Calu3 (cell line): ENCODE data around the gene KCNIP4. TPM values are rescaled to one million over a fixed set of nuclear protein-coding genes. Genes with fewer than 3 reads are reported as not detected.

Source experiments
- BruUV-seq: library from RNA; stranded (reverse); fragments of 400-500 nt; replicated peaks from 2 replicates; lab custom pipeline; 2021; lab: Mats Ljungman, UMichigan
- CTCF ChIA-PET: fragments of 300-600 bp; sonication (Branson Sonifier 250); formaldehyde crosslinking; loops from one replicate; lab custom pipeline; 2022; ENCODE audit warnings: antibody characterized with exemption; lab: Charles Lee
- DNase-seq: peaks from one replicate; pipeline ENCODE4 v3.0.0; 2022
- H3K27ac Mint-ChIP-seq: one replicate; pipeline ENCODE4 v1.8.0; 2022; ENCODE audit warnings: mixed read lengths; ENCODE audit not compliant: unreplicated experiment
- H3K27me3 Mint-ChIP-seq: one replicate; pipeline ENCODE4 v1.8.0; 2022; ENCODE audit warnings: mixed read lengths; ENCODE audit not compliant: unreplicated experiment
- H3K36me3 Mint-ChIP-seq: one replicate; pipeline ENCODE4 v1.8.0; 2022; ENCODE audit warnings: mild to moderate bottlenecking, moderate library complexity, mixed read lengths; ENCODE audit not compliant: insufficient read depth, unreplicated experiment
- H3K4me1 Mint-ChIP-seq: one replicate; pipeline ENCODE4 v1.8.0; 2022; ENCODE audit warnings: mild to moderate bottlenecking, low read depth, mixed read lengths; ENCODE audit not compliant: unreplicated experiment
- H3K4me3 Mint-ChIP-seq: one replicate; pipeline ENCODE4 v1.8.0; 2022; ENCODE audit warnings: mild to moderate bottlenecking, low read depth, moderate library complexity, mixed read lengths; ENCODE audit not compliant: unreplicated experiment
- H3K9me3 Mint-ChIP-seq: one replicate; pipeline ENCODE4 v1.8.0; 2022; ENCODE audit warnings: low read depth, mixed read lengths; ENCODE audit not compliant: unreplicated experiment
- intact Hi-C: fragments of 100-400 bp; cut with micrococcal nuclease; formaldehyde crosslinking; loops from one replicate; pipeline ENCODE4 v1.10.0; 2022; ENCODE audit not compliant: unreplicated experiment
- total RNA-seq: library from RNA; stranded (reverse); gene quantifications from 2 replicates; pipeline ENCODE4 v1.2.3, GENCODE V29; 2022
- TF ChIP-seq, protein P1 (sequence below): fragments of 200-600 bp; IDR thresholded peaks from one replicate; pipeline ENCODE4 v1.8.0; 2022; ENCODE audit warnings: antibody characterized with exemption; ENCODE audit not compliant: unreplicated experiment

Gene KCNIP4
- total RNA-seq, 1 experiment from 2014 or later: not detected

DNA sequence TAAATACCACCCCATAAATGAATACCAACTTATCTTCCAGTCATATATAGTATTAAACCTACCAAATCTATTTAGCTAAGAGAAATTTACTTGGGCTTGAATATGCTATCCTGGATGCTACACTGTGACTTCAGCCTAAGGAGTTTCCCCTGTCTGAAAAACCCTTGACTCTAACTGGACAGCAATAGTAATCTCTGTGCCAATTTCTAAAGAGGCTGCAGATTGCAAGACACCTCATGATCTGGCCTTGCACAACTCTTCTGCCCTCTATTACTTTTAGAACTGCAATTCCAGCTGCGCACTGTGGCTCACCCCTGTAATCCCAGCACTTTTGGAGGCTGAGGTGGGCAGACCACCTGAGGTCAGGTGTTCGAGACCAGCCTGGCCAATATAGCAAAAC is 371.5 kb downstream of the KCNIP4 start:
- DNase-seq: no peak
- no peaks in the 10 kb centered on the region for H3K4me1 Mint-ChIP-seq
- H3K36me3 Mint-ChIP-seq: no peaks in the 10 kb centered on the region
- no peak overlapping the region for H3K27ac Mint-ChIP-seq
- no peak overlapping the region for H3K4me3 Mint-ChIP-seq
- CTCF ChIA-PET: no interaction called here
- TF ChIP-seq, protein P1, sequence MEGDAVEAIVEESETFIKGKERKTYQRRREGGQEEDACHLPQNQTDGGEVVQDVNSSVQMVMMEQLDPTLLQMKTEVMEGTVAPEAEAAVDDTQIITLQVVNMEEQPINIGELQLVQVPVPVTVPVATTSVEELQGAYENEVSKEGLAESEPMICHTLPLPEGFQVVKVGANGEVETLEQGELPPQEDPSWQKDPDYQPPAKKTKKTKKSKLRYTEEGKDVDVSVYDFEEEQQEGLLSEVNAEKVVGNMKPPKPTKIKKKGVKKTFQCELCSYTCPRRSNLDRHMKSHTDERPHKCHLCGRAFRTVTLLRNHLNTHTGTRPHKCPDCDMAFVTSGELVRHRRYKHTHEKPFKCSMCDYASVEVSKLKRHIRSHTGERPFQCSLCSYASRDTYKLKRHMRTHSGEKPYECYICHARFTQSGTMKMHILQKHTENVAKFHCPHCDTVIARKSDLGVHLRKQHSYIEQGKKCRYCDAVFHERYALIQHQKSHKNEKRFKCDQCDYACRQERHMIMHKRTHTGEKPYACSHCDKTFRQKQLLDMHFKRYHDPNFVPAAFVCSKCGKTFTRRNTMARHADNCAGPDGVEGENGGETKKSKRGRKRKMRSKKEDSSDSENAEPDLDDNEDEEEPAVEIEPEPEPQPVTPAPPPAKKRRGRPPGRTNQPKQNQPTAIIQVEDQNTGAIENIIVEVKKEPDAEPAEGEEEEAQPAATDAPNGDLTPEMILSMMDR: no peak
- intact Hi-C loops: no loop called here
- peaks cover 10% of the 10 kb centered on the region for H3K27me3 Mint-ChIP-seq
- no peaks in the 10 kb centered on the region for H3K9me3 Mint-ChIP-seq
- no TSS peak for BruUV-seq

DNA sequence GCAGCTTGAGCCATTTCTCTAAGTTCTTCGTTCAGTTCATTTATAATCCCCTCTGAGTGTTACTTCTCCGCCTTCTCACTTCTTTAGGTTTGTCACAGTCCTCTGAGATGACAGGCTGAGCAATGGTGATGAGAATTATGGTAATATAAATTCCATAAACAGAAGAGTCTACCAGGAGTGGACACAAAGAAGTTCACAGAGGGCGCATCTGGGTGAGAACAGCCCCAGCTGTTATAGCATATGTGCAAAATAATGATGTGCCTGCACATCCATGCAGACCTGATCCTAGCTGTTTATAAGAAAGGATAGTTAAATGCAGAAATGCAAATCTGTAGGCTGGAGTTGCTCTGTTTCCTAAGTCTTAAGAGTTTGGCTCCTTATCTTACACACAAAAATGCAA is 377.5 kb downstream of the KCNIP4 start:
- Mint-ChIP-seq H3K9me3 (no peaks in the 10 kb centered on the region), H3K27ac (no peak overlapping the region), H3K36me3 (no peaks in the 10 kb centered on the region), H3K4me3 (no peak overlapping the region), H3K4me1 (no peaks in the 10 kb centered on the region), H3K27me3 (peaks cover 19% of the 10 kb centered on the region)
- CTCF ChIA-PET: no interaction called here
- TF ChIP-seq, protein P1: no peak
- DNase-seq: no peak
- BruUV-seq: no TSS peak
- intact Hi-C loops: no loop called here

DNA sequence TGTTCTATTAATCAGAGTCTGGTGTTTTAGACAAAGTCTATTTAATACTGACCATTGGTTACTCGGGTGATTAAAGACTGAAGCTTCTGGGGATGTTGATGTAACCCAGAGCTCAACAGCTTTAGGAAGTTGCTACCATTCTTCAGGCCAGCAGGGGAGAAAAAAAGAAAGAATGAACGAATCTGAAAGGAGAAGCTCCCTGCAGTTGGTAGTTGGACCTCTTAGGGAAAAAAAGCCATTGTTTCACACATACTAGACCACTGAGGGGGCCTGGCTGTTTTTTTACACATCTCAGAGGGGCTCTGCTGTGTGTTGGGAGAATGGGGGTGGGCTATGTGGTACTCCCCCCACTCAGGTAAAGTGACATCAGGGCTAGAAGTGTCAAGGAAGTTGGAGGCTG is 378.9 kb downstream of the KCNIP4 start:
- Mint-ChIP-seq H3K9me3 (no peaks in the 10 kb centered on the region), H3K4me3 (no peak overlapping the region), H3K4me1 (no peaks in the 10 kb centered on the region), H3K27ac (no peak overlapping the region), H3K36me3 (no peaks in the 10 kb centered on the region), H3K27me3 (peaks cover 33% of the 10 kb centered on the region)
- CTCF ChIA-PET: no interaction called here
- TF ChIP-seq, protein P1: no peak
- DNase-seq: no peak
- no TSS peak for BruUV-seq
- intact Hi-C loops: no loop called here

DNA sequence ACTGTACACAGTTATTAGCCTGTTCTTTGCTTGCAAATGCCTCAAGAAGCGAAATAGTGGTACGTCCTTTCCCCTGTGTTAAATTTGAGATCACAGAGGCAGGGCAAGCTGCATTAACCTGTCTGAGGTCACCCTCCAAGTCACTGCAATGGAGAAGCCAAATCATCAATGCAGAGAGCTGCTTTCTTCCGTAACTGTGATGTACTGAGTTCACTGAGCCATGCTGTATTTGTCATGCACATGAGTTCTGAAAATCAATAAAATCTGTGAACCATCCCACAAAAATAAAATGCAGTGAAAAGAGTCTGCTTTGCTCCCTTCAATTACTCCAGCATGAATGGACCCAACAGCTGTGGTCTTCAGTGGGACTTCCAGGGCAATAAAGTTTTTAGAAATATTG is 393.5 kb downstream of the KCNIP4 start:
- Mint-ChIP-seq H3K36me3 (no peaks in the 10 kb centered on the region), H3K27ac (no peak overlapping the region), H3K4me3 (no peak overlapping the region), H3K27me3 (peaks cover 25% of the 10 kb centered on the region), H3K4me1 (no peaks in the 10 kb centered on the region), H3K9me3 (no peaks in the 10 kb centered on the region)
- intact Hi-C loops: no loop called here
- TF ChIP-seq, protein P1: no peak
- no TSS peak for BruUV-seq
- CTCF ChIA-PET: no interaction called here
- no peak for DNase-seq
